Nephron (organoid): Measurements from ENCODE around the gene JAKMIP2.

Experiments used
- H3K27ac Mint-ChIP-seq, 3 experiments: 2 replicates each; pipeline ENCODE4 v1.8.0; 2020; ENCODE audit warnings: mixed read lengths in 3 of 3, mild to moderate bottlenecking in 2 of 3, moderate library complexity in 1 of 3
- H3K27me3 Mint-ChIP-seq: 2 replicates; pipeline ENCODE4 v1.8.0; 2021; ENCODE audit warnings: low read depth, mild to moderate bottlenecking, moderate library complexity, mixed read lengths
- H3K36me3 Mint-ChIP-seq: 2 replicates; pipeline ENCODE4 v1.8.0; 2020; ENCODE audit warnings: low read depth, mixed read lengths
- H3K4me1 Mint-ChIP-seq: 2 replicates; pipeline ENCODE4 v1.8.0; 2020; ENCODE audit warnings: mixed read lengths
- H3K4me3 Mint-ChIP-seq, 3 experiments: 2 replicates each; pipeline ENCODE4 v1.8.0; 2020; ENCODE audit warnings: mild to moderate bottlenecking in 3 of 3, mixed read lengths in 3 of 3, moderate library complexity in 2 of 3
- H3K9me3 Mint-ChIP-seq: 2 replicates; pipeline ENCODE4 v1.8.0; 2020; ENCODE audit warnings: mixed read lengths
- TF ChIP-seq, protein P1 (sequence below), 3 experiments: fragments of 200-600 bp; sonication (generic); IDR thresholded peaks; one replicate each; pipeline ENCODE4 v1.5.0; 2021; ENCODE audit warnings: antibody characterized with exemption in 3 of 3; ENCODE audit not compliant: unreplicated experiment in 3 of 3

JAKMIP2 gene

DNA sequence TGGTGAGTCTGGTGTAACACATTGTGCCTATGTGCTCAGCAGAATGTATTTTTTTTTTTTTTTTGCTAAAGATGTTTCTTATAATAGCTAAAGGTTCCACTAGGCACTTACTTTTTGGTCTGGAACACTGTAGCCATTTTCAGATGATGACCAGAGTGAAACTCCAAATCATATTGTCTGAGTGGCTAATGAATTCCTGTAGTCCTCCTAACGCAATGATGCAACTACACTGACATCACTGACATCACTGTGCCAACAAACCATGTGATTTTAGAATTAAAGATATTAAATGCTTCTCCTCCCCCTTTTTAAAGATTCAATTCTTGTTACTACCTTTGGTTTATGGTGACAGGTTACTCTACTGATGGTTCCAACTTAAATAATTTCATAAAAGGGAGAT, 28.8 kb downstream of the JAKMIP2 start:
- H3K36me3 Mint-ChIP-seq: no peaks in the 10 kb centered on the region
- no peak overlapping the region for H3K4me3 Mint-ChIP-seq
- no peak overlapping the region for H3K27ac Mint-ChIP-seq
- H3K27me3 Mint-ChIP-seq: no peaks in the 10 kb centered on the region
- peaks cover 15% of the 10 kb centered on the region for H3K4me1 Mint-ChIP-seq
- TF ChIP-seq, protein P1, sequence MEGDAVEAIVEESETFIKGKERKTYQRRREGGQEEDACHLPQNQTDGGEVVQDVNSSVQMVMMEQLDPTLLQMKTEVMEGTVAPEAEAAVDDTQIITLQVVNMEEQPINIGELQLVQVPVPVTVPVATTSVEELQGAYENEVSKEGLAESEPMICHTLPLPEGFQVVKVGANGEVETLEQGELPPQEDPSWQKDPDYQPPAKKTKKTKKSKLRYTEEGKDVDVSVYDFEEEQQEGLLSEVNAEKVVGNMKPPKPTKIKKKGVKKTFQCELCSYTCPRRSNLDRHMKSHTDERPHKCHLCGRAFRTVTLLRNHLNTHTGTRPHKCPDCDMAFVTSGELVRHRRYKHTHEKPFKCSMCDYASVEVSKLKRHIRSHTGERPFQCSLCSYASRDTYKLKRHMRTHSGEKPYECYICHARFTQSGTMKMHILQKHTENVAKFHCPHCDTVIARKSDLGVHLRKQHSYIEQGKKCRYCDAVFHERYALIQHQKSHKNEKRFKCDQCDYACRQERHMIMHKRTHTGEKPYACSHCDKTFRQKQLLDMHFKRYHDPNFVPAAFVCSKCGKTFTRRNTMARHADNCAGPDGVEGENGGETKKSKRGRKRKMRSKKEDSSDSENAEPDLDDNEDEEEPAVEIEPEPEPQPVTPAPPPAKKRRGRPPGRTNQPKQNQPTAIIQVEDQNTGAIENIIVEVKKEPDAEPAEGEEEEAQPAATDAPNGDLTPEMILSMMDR (IDR thresholded peaks at IDR 0.05; ENCODE audit: unreplicated experiment in 3 of 3): no peak
- no peaks in the 10 kb centered on the region for H3K9me3 Mint-ChIP-seq

DNA sequence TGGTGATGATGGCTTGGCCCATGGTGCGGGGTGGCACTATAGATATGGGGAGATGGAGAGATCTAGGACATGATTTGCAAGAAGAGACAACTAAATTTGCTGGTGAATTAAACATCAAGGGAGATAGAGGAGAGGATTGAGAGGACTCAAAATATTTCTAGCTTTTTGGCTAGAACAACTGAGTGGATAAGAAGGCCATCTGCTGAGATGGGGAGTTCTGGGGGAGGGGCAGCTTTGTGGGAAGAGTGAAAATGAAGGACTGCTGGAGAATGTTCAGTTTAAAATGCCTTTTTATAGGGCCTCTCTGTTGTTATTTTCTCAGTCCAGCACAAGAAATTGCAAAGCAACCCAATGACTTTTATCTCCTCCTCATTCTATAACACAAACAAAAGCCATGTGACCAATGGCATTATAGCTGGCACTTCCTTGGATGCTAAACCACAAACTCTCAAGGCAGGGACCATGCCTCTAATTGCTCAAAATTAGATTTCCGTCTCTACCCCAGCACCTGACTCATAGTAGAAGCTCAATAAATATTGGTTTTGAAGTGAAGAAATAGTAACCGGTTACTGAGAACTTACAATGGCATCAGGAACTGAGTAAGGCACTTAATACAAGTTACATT, 29.8 kb downstream of the JAKMIP2 start:
- Mint-ChIP-seq H3K36me3 (no peaks in the 10 kb centered on the region), H3K9me3 (no peaks in the 10 kb centered on the region)
- TF ChIP-seq, protein P1 (IDR thresholded peaks at IDR 0.05; ENCODE audit: unreplicated experiment in 3 of 3): no peak

DNA sequence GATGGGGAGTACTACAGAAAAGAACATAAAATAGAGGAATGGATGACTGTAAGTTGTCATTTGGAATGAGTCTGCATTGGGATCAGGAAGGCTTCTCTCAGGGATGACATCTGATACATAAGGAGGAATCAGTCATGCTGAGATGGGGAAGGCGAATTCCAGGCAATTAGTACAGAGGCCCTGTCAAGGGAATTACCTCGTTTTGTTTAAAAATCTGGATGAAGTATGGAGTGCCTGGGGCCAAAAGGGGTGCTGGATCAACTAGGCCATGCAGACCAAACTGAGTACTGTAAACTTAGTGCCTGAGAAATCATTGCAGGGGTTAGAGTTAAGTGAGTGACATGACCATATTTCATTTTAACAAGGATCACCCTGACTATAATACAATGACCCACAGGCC, 30.5 kb downstream of the JAKMIP2 start:
- Mint-ChIP-seq H3K4me3 (no peak overlapping the region), H3K4me1 (peaks cover 15% of the 10 kb centered on the region), H3K9me3 (no peaks in the 10 kb centered on the region), H3K27ac (peak overlapping the region; percentile 34 to 42 (median 39)), H3K27me3 (peaks cover 6% of the 10 kb centered on the region), H3K36me3 (no peaks in the 10 kb centered on the region)
- TF ChIP-seq, protein P1 (IDR thresholded peaks at IDR 0.05; ENCODE audit: unreplicated experiment in 3 of 3): no peak

More for the DNA sequence above, 29.8 kb downstream of the JAKMIP2 start:
- H3K27me3 Mint-ChIP-seq: no peaks in the 10 kb centered on the region
- H3K27ac Mint-ChIP-seq: peak overlapping the region in 2 of 3 experiments; percentile 3 to 39
- peaks cover 15% of the 10 kb centered on the region for H3K4me1 Mint-ChIP-seq
- H3K4me3 Mint-ChIP-seq: no peak overlapping the region

DNA sequence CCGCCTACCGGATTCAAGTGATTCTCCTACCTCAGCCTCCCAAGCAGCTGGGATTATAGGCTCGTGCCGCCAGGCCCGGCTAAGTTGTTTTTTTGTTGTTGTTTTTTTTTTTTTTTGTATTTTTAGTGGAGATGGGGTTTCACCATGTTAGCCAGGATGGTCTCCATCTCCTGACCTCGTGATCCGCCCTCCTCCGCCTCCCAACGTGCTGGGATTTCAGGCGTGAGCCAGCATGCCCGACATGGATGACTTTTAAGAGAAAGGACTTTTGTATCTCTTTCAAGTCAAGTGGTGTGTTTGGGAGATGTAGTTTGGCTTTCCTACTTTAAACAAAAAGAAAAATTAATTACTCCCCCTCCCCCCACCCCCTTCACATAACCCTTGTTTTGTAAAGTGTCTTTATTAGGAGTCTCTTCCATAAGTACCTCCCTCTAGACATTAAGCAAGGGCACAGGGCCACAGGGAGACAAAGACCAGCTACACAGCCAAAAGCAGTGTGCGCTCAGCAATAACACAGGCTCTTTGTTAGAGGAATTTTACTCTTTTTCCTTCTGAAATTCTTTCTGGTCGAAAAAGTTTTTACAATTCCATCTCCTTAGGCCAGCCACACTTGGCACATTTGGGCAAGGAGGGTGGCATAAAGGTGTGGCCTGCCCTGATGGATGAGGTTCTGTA, 31.2 kb downstream of the JAKMIP2 start:
- Mint-ChIP-seq H3K4me3 (no peak overlapping the region), H3K27me3 (peaks cover 6% of the 10 kb centered on the region), H3K4me1 (peaks cover 15% of the 10 kb centered on the region), H3K36me3 (no peaks in the 10 kb centered on the region), H3K27ac (peak overlapping the region in 2 of 3 experiments; percentile 39 to 42), H3K9me3 (no peaks in the 10 kb centered on the region)
- TF ChIP-seq, protein P1 (IDR thresholded peaks at IDR 0.05; ENCODE audit: unreplicated experiment in 3 of 3): no peak

DNA sequence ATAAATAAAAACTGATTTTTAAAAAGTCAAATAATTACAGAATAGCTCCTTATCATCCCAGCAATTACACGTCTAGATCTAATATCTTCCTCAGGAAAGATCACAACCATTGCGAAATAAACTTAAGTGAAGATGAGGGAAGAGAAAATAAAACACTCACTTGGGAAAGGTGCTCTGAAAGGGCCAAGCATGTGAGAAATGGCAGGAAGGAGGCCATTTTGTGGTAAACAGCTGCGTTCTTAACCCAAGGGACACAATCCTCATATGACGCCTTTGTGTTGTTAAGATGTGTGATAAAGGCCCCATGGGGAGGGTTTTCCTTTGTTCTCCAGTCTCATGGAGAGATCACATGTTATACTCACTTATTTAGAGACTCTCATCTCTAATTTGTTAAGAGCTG, 32.5 kb downstream of the JAKMIP2 start:
- H3K4me1 Mint-ChIP-seq: peaks cover 22% of the 10 kb centered on the region

More for the DNA sequence above, 32.5 kb downstream of the JAKMIP2 start:
- TF ChIP-seq, protein P1 (IDR thresholded peaks at IDR 0.05; ENCODE audit: unreplicated experiment in 3 of 3): no peak
- no peak overlapping the region for H3K4me3 Mint-ChIP-seq
- H3K27me3 Mint-ChIP-seq: peaks cover 6% of the 10 kb centered on the region
- no peaks in the 10 kb centered on the region for H3K9me3 Mint-ChIP-seq
- no peak overlapping the region for H3K27ac Mint-ChIP-seq
- H3K36me3 Mint-ChIP-seq: no peaks in the 10 kb centered on the region
